Left renal pelvis (tissue), 4 donors: Measurements from ENCODE around the gene ABLIM2. TPM values are rescaled to one million over a fixed set of nuclear protein-coding genes. Genes with fewer than 3 reads are reported as not detected.
"Not testable (repeated sequence)": the region's sequence is repeated elsewhere in the genome, so short reads cannot be mapped to it uniquely, and the experiment has no call there.

Source experiments
- DNase-seq, 4 donors: peaks; one replicate each; pipeline ENCODE4 v3.0.0-alpha.2; 2013; ENCODE audit warnings: low read depth in 4 of 4, low spot score in 3 of 4
- polyA plus RNA-seq, 4 donors: library from polyadenylated mRNA; unstranded; fragments of 120-200 nt; gene quantifications; one replicate each; pipeline ENCODE4 v1.2.1, GENCODE V29; 2013; ENCODE audit not compliant: insufficient read length in 4 of 4

ABLIM2 gene
- polyA plus RNA-seq, 4 donors, result 1.8 to 7.0 (median 6.1) TPM

- DNase-seq, result no peak
Measured at GRCh38 chr4:8143392-8144140, 15.0 kb downstream of the ABLIM2 start.

- no peak for DNase-seq
Measured at GRCh38 chr4:8142556-8142955, 16.1 kb downstream of the ABLIM2 start.

GRCh38 chr4:8141935-8142334 lies 16.7 kb downstream of the ABLIM2 start:
- DNase-seq, result no peak

GRCh38 chr4:8140915-8141314 lies 17.7 kb downstream of the ABLIM2 start:
- DNase-seq, result no peak

GRCh38 chr4:8139726-8140125 lies 18.9 kb downstream of the ABLIM2 start:
- DNase-seq, result not testable (repeated sequence)

- DNase-seq, result no peak
Measured at GRCh38 chr4:8136972-8137710, 21.5 kb downstream of the ABLIM2 start.

- DNase-seq, result no peak
Measured at GRCh38 chr4:8136529-8136928, 22.1 kb downstream of the ABLIM2 start.

- DNase-seq, result no peak
Measured at GRCh38 chr4:8135666-8136065, 22.9 kb downstream of the ABLIM2 start.

GRCh38 chr4:8133897-8134563 lies 24.6 kb downstream of the ABLIM2 start:
- DNase-seq, result no peak

GRCh38 chr4:8132947-8133705 lies 25.5 kb downstream of the ABLIM2 start:
- no peak for DNase-seq

GRCh38 chr4:8132400-8132799 lies 26.2 kb downstream of the ABLIM2 start:
- DNase-seq, result no peak

GRCh38 chr4:8131826-8132225 lies 26.8 kb downstream of the ABLIM2 start:
- no peak for DNase-seq

- no peak for DNase-seq
Measured at GRCh38 chr4:8131210-8131609, 27.4 kb downstream of the ABLIM2 start.

- no peak for DNase-seq
Measured at GRCh38 chr4:8130346-8131066, 28.1 kb downstream of the ABLIM2 start.

GRCh38 chr4:8129785-8130184 lies 28.8 kb downstream of the ABLIM2 start:
- no peak for DNase-seq

GRCh38 chr4:8129136-8129535 lies 29.5 kb downstream of the ABLIM2 start:
- DNase-seq, result no peak

GRCh38 chr4:8128100-8128856 lies 30.3 kb downstream of the ABLIM2 start:
- no peak for DNase-seq

- DNase-seq, result no peak
Measured at GRCh38 chr4:8127051-8127826, 31.4 kb downstream of the ABLIM2 start.

- DNase-seq, result no peak
Measured at GRCh38 chr4:8126523-8126922, 32.1 kb downstream of the ABLIM2 start.
